H9 (cell line): ENCODE data around the gene TERF2IP. TPM values are rescaled to one million over a fixed set of nuclear protein-coding genes. Genes with fewer than 3 reads are reported as not detected.

Source experiments
- DNase-seq: peaks from one replicate; pipeline ENCODE4 v3.0.0-alpha.2; 2017
- H2AFZ ChIP-seq: one replicate; pipeline ENCODE4 v1.6.1; 2013; ENCODE audit warnings: mild to moderate bottlenecking, low read length, control low read depth, moderate library complexity
- H2AK5ac ChIP-seq: 2 replicates; pipeline ENCODE4 v1.6.1; 2013; ENCODE audit warnings: low read length, control low read depth, mixed read lengths; ENCODE audit not compliant: insufficient read length
- H2BK120ac ChIP-seq: one replicate; pipeline ENCODE4 v1.6.1; 2013; ENCODE audit warnings: low read depth, mild to moderate bottlenecking, low read length, control low read depth, inconsistent platforms; ENCODE audit not compliant: poor library complexity, severe bottlenecking
- H2BK12ac ChIP-seq: 2 replicates; pipeline ENCODE4 v1.6.1; 2013; ENCODE audit warnings: low read length, control low read depth, mixed read lengths, low read depth; ENCODE audit not compliant: insufficient read length
- H2BK15ac ChIP-seq: 2 replicates; pipeline ENCODE4 v1.6.1; 2013; ENCODE audit warnings: low read depth, low read length, control low read depth
- H2BK20ac ChIP-seq: one replicate; pipeline ENCODE4 v1.6.1; 2013; ENCODE audit warnings: low read depth, mild to moderate bottlenecking, low read length, control low read depth, inconsistent platforms; ENCODE audit not compliant: poor library complexity, severe bottlenecking
- H2BK5ac ChIP-seq: 2 replicates; pipeline ENCODE4 v1.6.1; 2013; ENCODE audit warnings: low read length, control low read depth, mixed read lengths; ENCODE audit not compliant: insufficient read length
- H3K14ac ChIP-seq: 2 replicates; pipeline ENCODE4 v1.6.1; 2013; ENCODE audit warnings: low read length, control low read depth; ENCODE audit not compliant: insufficient read depth
- H3K18ac ChIP-seq: 2 replicates; pipeline ENCODE4 v1.6.1; 2013; ENCODE audit warnings: low read depth, mild to moderate bottlenecking, mixed read lengths, low read length, control low read depth; ENCODE audit not compliant: insufficient read length
- H3K23ac ChIP-seq: 2 replicates; pipeline ENCODE4 v1.6.1; 2013; ENCODE audit warnings: low read length, control low read depth, mixed read lengths, low read depth; ENCODE audit not compliant: insufficient read length
- H3K23me2 ChIP-seq: 2 replicates; pipeline ENCODE4 v1.6.1; 2013; ENCODE audit warnings: low read depth, mild to moderate bottlenecking, mixed read lengths, low read length, control low read depth; ENCODE audit not compliant: insufficient read length, poor library complexity, severe bottlenecking
- H3K27ac ChIP-seq: 2 replicates; pipeline ENCODE4 v1.5.1; 2013; ENCODE audit warnings: low read length, control low read depth, mixed read lengths, low read depth; ENCODE audit not compliant: insufficient read length
- H3K27me3 ChIP-seq: 2 replicates; pipeline ENCODE4 v1.6.1; 2013; ENCODE audit warnings: low read length, control low read depth, inconsistent platforms; ENCODE audit not compliant: insufficient read depth
- H3K4ac ChIP-seq: 2 replicates; pipeline ENCODE4 v1.6.1; 2013; ENCODE audit warnings: low read depth, mild to moderate bottlenecking, control low read depth, inconsistent platforms, low read length, moderate library complexity
- H3K4me1 ChIP-seq: 2 replicates; pipeline ENCODE4 v1.6.1; 2013; ENCODE audit warnings: low read length, control low read depth, inconsistent platforms; ENCODE audit not compliant: insufficient read depth
- H3K4me2 ChIP-seq: 2 replicates; pipeline ENCODE4 v1.6.1; 2013; ENCODE audit warnings: low read length, control low read depth, mixed read lengths; ENCODE audit not compliant: insufficient read length, insufficient read depth
- H3K56ac ChIP-seq: 2 replicates; pipeline ENCODE4 v1.6.1; 2013; ENCODE audit warnings: low read depth, mild to moderate bottlenecking, mixed read lengths, low read length, control low read depth; ENCODE audit not compliant: insufficient read length
- H3K79me1 ChIP-seq: 2 replicates; pipeline ENCODE4 v1.6.1; 2013; ENCODE audit warnings: low read depth, mild to moderate bottlenecking, moderate library complexity, low read length, control low read depth, inconsistent platforms; ENCODE audit not compliant: insufficient read depth, poor library complexity, severe bottlenecking
- H3K79me2 ChIP-seq: 2 replicates; pipeline ENCODE4 v1.6.1; 2013; ENCODE audit warnings: low read length, control low read depth, inconsistent platforms; ENCODE audit not compliant: insufficient read depth
- H3K9ac ChIP-seq: 2 replicates; pipeline ENCODE4 v1.6.1; 2013; ENCODE audit warnings: low read length, control low read depth, mixed read lengths; ENCODE audit not compliant: insufficient read length; ENCODE audit errors: extremely low read depth
- H3K9me3 ChIP-seq: one replicate; pipeline ENCODE4 v1.6.1; 2013; ENCODE audit warnings: low read depth, low read length, inconsistent platforms; ENCODE audit not compliant: control insufficient read depth
- H3T11ph ChIP-seq: one replicate; pipeline ENCODE4 v1.6.1; 2013; ENCODE audit warnings: mild to moderate bottlenecking, low read length, control low read depth, inconsistent platforms
- H4K20me1 ChIP-seq: one replicate; pipeline ENCODE4 v1.6.1; 2013; ENCODE audit not compliant: control insufficient read depth, insufficient read length, insufficient read depth
- H4K5ac ChIP-seq: 2 replicates; pipeline ENCODE4 v1.6.1; 2013; ENCODE audit warnings: low read depth, mild to moderate bottlenecking, mixed read lengths, low read length, control low read depth; ENCODE audit not compliant: insufficient read length
- H4K8ac ChIP-seq: replicated peaks from 2 replicates; pipeline ENCODE4 v1.6.1; 2013; ENCODE audit warnings: low read length, control low read depth, mixed read lengths, low read depth; ENCODE audit not compliant: insufficient read length
- H4K91ac ChIP-seq: 2 replicates; pipeline ENCODE4 v1.6.1; 2013; ENCODE audit warnings: low read depth, mild to moderate bottlenecking, moderate library complexity, mixed read lengths, low read length, control low read depth; ENCODE audit not compliant: insufficient read length
- H3K27ac Mint-ChIP-seq, 3 experiments: 2 replicates in 2 of 3; 3 replicates in 1 of 3; pipeline ENCODE4 v1.8.0; 2020 to 2021; ENCODE audit warnings: mixed read lengths in 3 of 3, mild to moderate bottlenecking in 1 of 3, moderate library complexity in 1 of 3
- H3K27me3 Mint-ChIP-seq: 2 replicates; pipeline ENCODE4 v1.8.0; 2021; ENCODE audit warnings: low read depth, mild to moderate bottlenecking, moderate library complexity, mixed read lengths
- H3K36me3 Mint-ChIP-seq, 3 experiments: 2 replicates in 2 of 3; 3 replicates in 1 of 3; pipeline ENCODE4 v1.8.0; 2020 to 2021; ENCODE audit warnings: low read depth in 3 of 3, mixed read lengths in 3 of 3; ENCODE audit not compliant: insufficient read depth in 1 of 3
- H3K4me1 Mint-ChIP-seq, 2 experiments: 2 replicates each; pipeline ENCODE4 v1.8.0; 2020; ENCODE audit warnings: mixed read lengths in 2 of 2
- H3K4me3 Mint-ChIP-seq, 2 experiments: 2 replicates in 1 of 2; 3 replicates in 1 of 2; pipeline ENCODE4 v1.8.0; 2020 to 2021; ENCODE audit warnings: mild to moderate bottlenecking in 2 of 2, mixed read lengths in 2 of 2, moderate library complexity in 1 of 2
- H3K9me3 Mint-ChIP-seq, 2 experiments: 2 replicates in 1 of 2; 3 replicates in 1 of 2; pipeline ENCODE4 v1.8.0; 2020; ENCODE audit warnings: mild to moderate bottlenecking in 2 of 2, mixed read lengths in 2 of 2, moderate library complexity in 1 of 2
- WGBS: extraction: QIAGEN DNeasy Blood & Tissue Kit; methylation state at CpG from one replicate; pipeline ENCODE4 v1.1.7; 2013; ENCODE audit warnings: missing lambda C conversion rate, low lambda C conversion rate, mixed read lengths; ENCODE audit not compliant: insufficient read length; ENCODE audit errors: extremely low coverage; 5-methylcytosine and 5-hydroxymethylcytosine counted together
- total RNA-seq: library from RNA; stranded (reverse); gene quantifications from 2 replicates; pipeline ENCODE4 v1.2.1, GENCODE V29; 2021
- TF ChIP-seq, protein P1 (sequence below): fragments of 200-600 bp; sonication (generic); conservative IDR thresholded peaks from 3 replicates; pipeline ENCODE4 v1.8.0; 2021; ENCODE audit warnings: antibody characterized with exemption, mild to moderate bottlenecking

Gene TERF2IP
- total RNA-seq, 1 experiment from 2014 or later, result 15.6 TPM

DNA sequence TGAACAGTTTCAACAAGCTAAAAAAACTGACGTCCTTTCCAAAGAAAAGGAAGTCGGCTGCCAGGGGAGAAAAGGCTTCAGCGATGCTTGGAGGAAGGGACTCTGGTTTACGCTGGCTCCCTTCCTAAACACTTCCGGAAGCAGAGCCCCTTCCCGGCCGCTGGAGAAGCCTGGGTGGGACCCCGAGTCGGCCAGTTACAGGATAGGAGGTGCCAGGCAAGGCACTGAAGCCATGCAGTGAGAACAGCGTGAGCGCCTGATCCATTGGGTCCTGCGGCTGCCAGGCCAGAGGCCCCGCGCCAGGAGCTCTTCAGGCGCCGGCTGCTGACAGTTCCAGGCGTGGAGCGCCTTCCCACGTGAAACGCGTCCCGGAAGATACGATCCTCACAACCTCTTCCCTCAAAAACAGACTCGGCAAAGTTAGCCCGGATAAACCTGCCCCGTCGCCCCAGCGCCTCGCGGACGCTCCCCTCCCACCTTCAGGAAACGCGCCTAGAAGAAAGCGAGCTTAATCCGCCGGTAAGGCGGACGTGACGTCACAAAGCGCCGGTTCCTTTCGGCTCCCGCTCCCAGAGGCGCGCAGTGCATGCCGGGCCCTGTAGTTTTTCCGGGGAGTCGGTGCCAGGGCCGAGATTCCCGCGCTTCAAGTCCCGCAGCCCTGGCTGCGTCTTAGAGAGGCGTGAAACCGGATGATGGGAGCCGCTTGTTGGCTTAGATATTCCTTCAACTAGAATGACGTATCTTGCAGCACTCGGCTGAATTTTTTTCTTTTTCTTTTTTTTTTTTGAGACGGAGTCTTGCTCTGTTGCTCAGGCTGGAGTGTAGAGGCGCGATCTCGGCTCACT lies 24.6 kb upstream of the TERF2IP start, which contains the start of gene ADAT1:
Gene ADAT1, minus strand, starts transcription at position 521 of the 845 bp plus-strand sequence. CDS start 2,482 bp downstream, outside the sequence.
- H4K91ac ChIP-seq, result no peak within 1 kb of the TSS
- no peak within 1 kb of the TSS for H3K23ac ChIP-seq
- H3K27ac ChIP-seq, result peak within 1 kb of the TSS; percentile 84
- no peaks in the 10 kb centered on the region for H3K9me3 ChIP-seq
- H3K27me3 ChIP-seq, result no peaks in the 10 kb centered on the region
- H4K8ac ChIP-seq, result no peak within 1 kb of the TSS
- H3K4ac ChIP-seq, result peak within 1 kb of the TSS; percentile 65; the same call in 1 of the 2 replicates
- no peak within 1 kb of the TSS for H3T11ph ChIP-seq
- H3K4me1 ChIP-seq, result no peaks in the 10 kb centered on the region
- no peak within 1 kb of the TSS; the same call in 1 of the 2 replicates for H2BK15ac ChIP-seq
- no peak within 1 kb of the TSS for H2AFZ ChIP-seq
- H3K4me1 Mint-ChIP-seq, result peaks cover 15 to 17% of the 10 kb centered on the region in 2 experiments
- peak; percentile 99 for DNase-seq
- no peak within 1 kb of the TSS for H3K56ac ChIP-seq
- peak within 1 kb of the TSS; percentile 45 for H2BK20ac ChIP-seq
- H4K5ac ChIP-seq, result no peak within 1 kb of the TSS
- no peaks in the 10 kb centered on the region for H4K20me1 ChIP-seq
- H2BK5ac ChIP-seq, result no peak within 1 kb of the TSS
- peak within 1 kb of the TSS; percentile 100 for H3K4me2 ChIP-seq
- H3K79me2 ChIP-seq, result no peaks in the 10 kb centered on the region
- peak within 1 kb of the TSS; percentile 97 for H3K4me3 Mint-ChIP-seq
- peaks cover 1% of the 10 kb centered on the region; the same call in 1 of the 2 replicates for H3K27me3 Mint-ChIP-seq
- H2AK5ac ChIP-seq, result no peak within 1 kb of the TSS
- no peaks in the 10 kb centered on the region for H3K79me1 ChIP-seq
- peak within 1 kb of the TSS; percentile 92 for H3K18ac ChIP-seq
- peak within 1 kb of the TSS; percentile 96; the same call in 1 of the 2 replicates for H3K14ac ChIP-seq
- H3K23me2 ChIP-seq, result peaks cover 11% of the 10 kb centered on the region
- no CpG with 5 or more reads among the region's 62 CpGs for WGBS
- H3K9me3 Mint-ChIP-seq, result no peaks in the 10 kb centered on the region
- peak within 1 kb of the TSS; percentile 96 to 99 (median 98) for H3K27ac Mint-ChIP-seq
- peaks cover 27 to 53% (median 45%) of the 10 kb centered on the region in 3 experiments; a peak in 6 of 7 replicates for H3K36me3 Mint-ChIP-seq
- TF ChIP-seq, protein P1, sequence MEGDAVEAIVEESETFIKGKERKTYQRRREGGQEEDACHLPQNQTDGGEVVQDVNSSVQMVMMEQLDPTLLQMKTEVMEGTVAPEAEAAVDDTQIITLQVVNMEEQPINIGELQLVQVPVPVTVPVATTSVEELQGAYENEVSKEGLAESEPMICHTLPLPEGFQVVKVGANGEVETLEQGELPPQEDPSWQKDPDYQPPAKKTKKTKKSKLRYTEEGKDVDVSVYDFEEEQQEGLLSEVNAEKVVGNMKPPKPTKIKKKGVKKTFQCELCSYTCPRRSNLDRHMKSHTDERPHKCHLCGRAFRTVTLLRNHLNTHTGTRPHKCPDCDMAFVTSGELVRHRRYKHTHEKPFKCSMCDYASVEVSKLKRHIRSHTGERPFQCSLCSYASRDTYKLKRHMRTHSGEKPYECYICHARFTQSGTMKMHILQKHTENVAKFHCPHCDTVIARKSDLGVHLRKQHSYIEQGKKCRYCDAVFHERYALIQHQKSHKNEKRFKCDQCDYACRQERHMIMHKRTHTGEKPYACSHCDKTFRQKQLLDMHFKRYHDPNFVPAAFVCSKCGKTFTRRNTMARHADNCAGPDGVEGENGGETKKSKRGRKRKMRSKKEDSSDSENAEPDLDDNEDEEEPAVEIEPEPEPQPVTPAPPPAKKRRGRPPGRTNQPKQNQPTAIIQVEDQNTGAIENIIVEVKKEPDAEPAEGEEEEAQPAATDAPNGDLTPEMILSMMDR, result no peak
- H3K9ac ChIP-seq, result peak within 1 kb of the TSS; percentile 94
- H2BK120ac ChIP-seq, result peak within 1 kb of the TSS; percentile 80
- peak within 1 kb of the TSS; percentile 68 for H2BK12ac ChIP-seq
